ENCODE data around the gene GALNT16.

The GALNT16 gene

GRCh38 chr14:69355154-69355597 is 95.2 kb downstream of the GALNT16 start:
- TF ChIP-seq EZH2phosphoT487 (IDR thresholded peaks at IDR 0.05; ENCODE audit: borderline replicate concordance, low read length): no peak
- no peak for TF ChIP-seq CTCF (IDR thresholded peaks at IDR 0.05; ENCODE audit: low read depth, low read length, poor library complexity, severe bottlenecking)
- Histone ChIP-seq H3K27ac (ENCODE audit: low read depth, low read length) (no peak overlapping the region), H3F3A (ENCODE audit: control insufficient read depth, insufficient read depth) (peaks cover 2% of the 10 kb centered on the region; the same call in 1 of the 2 replicates), H3K4me3 (ENCODE audit: low read length) (no peak overlapping the region), H3K4me1 (ENCODE audit: control insufficient read depth, low read length) (peaks cover 12% of the 10 kb centered on the region), H3K36me3 (ENCODE audit: control insufficient read depth, low read length) (no peaks in the 10 kb centered on the region), H3K4me2 (ENCODE audit: low read length) (0 out of 2 replicates have a peak overlapping the region, but pooled peaks have one; percentile 7), H3K27me3 (ENCODE audit: control insufficient read depth, low read length) (peaks cover 12% of the 10 kb centered on the region; the same call in 1 of the 2 replicates), H4K20me1 (ENCODE audit: control insufficient read depth, insufficient read depth, low read depth, low read length) (no peaks in the 10 kb centered on the region), H3K9me2 (replicated peaks; ENCODE audit: control insufficient read depth, low read length) (no peaks in the 10 kb centered on the region), H3K9me3 (ENCODE audit: control insufficient read depth, insufficient read depth, low read length) (no peaks in the 10 kb centered on the region), H3K79me2 (ENCODE audit: control insufficient read depth, low read length) (no peaks in the 10 kb centered on the region)

GRCh38 chr14:69355607-69356281 is 95.8 kb downstream of the GALNT16 start:
- TF ChIP-seq CTCF (IDR thresholded peaks at IDR 0.05; ENCODE audit: low read depth, low read length, poor library complexity, severe bottlenecking) (no peak), EZH2phosphoT487 (IDR thresholded peaks at IDR 0.05; ENCODE audit: borderline replicate concordance, low read length) (no peak)
- Histone ChIP-seq H4K20me1 (ENCODE audit: control insufficient read depth, insufficient read depth, low read depth, low read length) (no peaks in the 10 kb centered on the region), H3K9me3 (ENCODE audit: control insufficient read depth, insufficient read depth, low read length) (no peaks in the 10 kb centered on the region), H3F3A (ENCODE audit: control insufficient read depth, insufficient read depth) (peaks cover 2% of the 10 kb centered on the region; the same call in 1 of the 2 replicates), H3K4me3 (ENCODE audit: low read length) (no peak overlapping the region), H3K4me2 (ENCODE audit: low read length) (no peak overlapping the region), H3K79me2 (ENCODE audit: control insufficient read depth, low read length) (no peaks in the 10 kb centered on the region), H3K36me3 (ENCODE audit: control insufficient read depth, low read length) (no peaks in the 10 kb centered on the region), H3K9me2 (replicated peaks; ENCODE audit: control insufficient read depth, low read length) (no peaks in the 10 kb centered on the region), H3K27me3 (ENCODE audit: control insufficient read depth, low read length) (peaks cover 12% of the 10 kb centered on the region; the same call in 1 of the 2 replicates), H3K27ac (ENCODE audit: low read depth, low read length) (no peak overlapping the region), H3K4me1 (ENCODE audit: control insufficient read depth, low read length) (peaks cover 16% of the 10 kb centered on the region)

GRCh38 chr14:69356903-69357543 is 97.1 kb downstream of the GALNT16 start:
- Histone ChIP-seq H3K79me2 (ENCODE audit: control insufficient read depth, low read length) (no peaks in the 10 kb centered on the region), H3K36me3 (ENCODE audit: control insufficient read depth, low read length) (no peaks in the 10 kb centered on the region), H3K4me2 (ENCODE audit: low read length) (no peak overlapping the region), H4K20me1 (ENCODE audit: control insufficient read depth, insufficient read depth, low read depth, low read length) (no peaks in the 10 kb centered on the region), H3K27me3 (ENCODE audit: control insufficient read depth, low read length) (peaks cover 12% of the 10 kb centered on the region; the same call in 1 of the 2 replicates), H3K9me2 (replicated peaks; ENCODE audit: control insufficient read depth, low read length) (no peaks in the 10 kb centered on the region), H3K4me1 (ENCODE audit: control insufficient read depth, low read length) (peaks cover 18% of the 10 kb centered on the region), H3K27ac (ENCODE audit: low read depth, low read length) (no peak overlapping the region), H3K9me3 (ENCODE audit: control insufficient read depth, insufficient read depth, low read length) (no peaks in the 10 kb centered on the region), H3F3A (ENCODE audit: control insufficient read depth, insufficient read depth) (peaks cover 2% of the 10 kb centered on the region; the same call in 1 of the 2 replicates), H3K4me3 (ENCODE audit: low read length) (no peak overlapping the region)
- TF ChIP-seq EZH2phosphoT487 (IDR thresholded peaks at IDR 0.05; ENCODE audit: borderline replicate concordance, low read length): no peak
- TF ChIP-seq CTCF (IDR thresholded peaks at IDR 0.05; ENCODE audit: low read depth, low read length, poor library complexity, severe bottlenecking): no peak

Data from DOHH2 (cell line).